ENCODE results near the gene RBPJ.
A peak's percentile ranks its signal among the peaks of the same experiment; 100 is the strongest.

The RBPJ gene

DNA sequence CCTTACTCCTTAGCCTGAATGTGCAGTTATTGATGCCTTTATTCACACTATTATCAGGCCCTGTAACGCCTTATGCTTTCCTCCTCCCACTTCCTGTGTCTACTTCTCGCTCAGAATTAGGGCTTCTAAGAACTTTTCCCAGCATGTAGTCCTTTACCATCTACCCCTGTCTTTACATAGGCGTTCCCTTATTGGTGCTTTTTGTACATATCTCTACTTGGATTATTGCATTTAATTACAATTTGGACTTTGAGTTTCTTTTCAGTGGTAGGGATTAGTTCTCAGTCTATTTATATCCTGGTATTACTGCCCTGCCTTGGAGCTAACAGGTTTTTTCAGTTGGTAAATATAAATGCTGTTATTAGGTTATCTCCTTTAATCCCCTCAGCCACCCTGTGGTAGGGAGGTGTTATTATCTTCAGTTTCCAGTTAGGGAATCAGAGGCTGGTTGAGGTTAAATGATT is 84.0 kb downstream of the RBPJ start:
- DNase-seq, result no peak
- in situ Hi-C loops (cut with MboI; ENCODE audit: low pct_unique_long_range_greater_than_20kb, low sequenced_read_pairs), result no loop called here

DNA sequence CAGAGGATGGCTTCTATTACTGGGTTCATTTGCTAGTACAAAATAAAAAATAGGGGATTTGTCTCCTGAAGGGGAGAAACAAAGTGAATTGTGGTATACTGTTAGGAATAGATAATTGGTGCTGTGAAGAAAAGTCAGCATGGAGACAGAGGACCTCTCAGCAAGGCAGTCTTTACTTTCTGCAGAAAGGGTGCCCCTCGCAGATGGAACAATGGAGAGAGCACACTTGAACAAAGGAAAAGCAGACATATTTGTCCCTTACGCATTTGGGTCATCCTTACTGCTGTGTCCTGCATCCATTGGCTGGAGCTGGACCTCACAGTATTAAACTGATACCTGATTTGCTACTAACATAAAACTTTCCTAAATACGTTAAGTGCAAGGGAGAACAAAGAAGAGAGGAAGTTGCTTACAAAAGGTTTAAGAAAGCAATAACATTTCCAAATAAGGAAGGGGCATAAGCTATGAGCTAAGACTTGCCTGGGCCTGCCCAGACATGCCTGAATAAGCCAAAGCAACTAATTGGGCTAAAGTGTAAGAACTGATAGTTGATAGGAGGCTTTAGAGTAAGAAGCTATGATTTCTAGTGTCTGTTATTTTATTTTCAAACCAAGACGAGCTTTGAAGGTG is 85.6 kb downstream of the RBPJ start:
- in situ Hi-C loops (cut with MboI; ENCODE audit: low pct_unique_long_range_greater_than_20kb, low sequenced_read_pairs), result no loop called here
- DNase-seq, result peak; percentile 53

DNA sequence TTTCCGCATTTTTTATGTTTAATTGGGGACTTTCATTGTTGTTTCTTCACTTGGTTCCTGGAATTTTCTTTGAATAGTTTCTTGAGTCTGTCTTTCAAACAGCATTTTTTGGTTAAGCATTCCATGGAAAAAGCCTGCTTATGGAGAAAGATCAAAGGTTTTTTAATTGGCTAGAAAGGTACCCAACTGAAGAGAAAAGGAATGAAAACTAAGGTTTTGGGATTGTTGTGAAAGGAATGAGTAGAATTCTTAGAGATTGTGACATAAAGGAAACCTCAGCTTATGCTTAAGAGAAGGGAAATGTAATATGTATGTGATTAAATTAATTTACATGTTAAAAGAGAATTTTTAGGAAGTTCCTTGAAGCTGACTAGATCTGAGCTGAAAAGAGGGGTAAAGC is 86.7 kb downstream of the RBPJ start:
- in situ Hi-C loops (cut with MboI; ENCODE audit: low pct_unique_long_range_greater_than_20kb, low sequenced_read_pairs), result no loop called here

DNA sequence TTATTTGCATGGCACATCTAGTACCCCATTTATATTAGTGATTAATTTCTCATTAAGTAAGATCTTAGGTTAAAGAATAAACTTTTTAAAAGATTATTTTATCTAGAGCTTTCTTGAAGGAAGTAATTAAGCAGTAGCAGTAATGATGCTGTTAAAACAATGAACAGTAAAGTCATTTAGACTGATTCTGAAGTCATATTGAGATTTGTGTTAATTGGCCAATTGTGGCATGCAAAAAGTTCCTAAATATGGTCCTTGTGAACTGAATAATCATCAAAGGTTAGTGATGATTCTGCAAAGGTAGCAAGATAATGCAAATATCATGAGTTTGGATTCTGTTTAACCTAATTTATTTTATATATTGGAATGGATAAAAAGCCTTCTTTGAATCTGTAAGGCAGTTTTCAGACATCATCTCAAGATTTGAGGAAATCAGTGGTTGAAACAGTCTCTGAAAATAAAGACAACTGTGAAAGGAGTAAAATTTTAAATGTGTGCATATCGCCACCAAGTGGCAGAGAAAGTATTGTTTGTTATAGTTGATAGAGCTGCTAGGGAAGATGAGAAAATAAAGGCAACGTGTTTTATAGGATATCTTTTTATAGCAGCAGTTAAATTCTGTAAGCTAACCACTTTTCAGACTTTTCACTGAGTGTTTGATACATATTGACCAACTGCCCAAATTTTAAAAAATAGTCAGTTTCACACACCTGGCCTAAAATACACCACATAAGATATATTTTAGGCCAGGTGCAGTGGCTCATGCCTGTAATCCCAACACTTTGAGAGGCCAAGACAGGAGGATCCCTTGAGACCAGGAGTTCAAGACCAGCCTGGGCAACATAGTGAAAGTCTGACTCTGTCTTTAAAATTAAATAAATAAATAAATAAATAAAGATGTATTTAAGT is 89.8 kb downstream of the RBPJ start:
- in situ Hi-C loops (cut with MboI; ENCODE audit: low pct_unique_long_range_greater_than_20kb, low sequenced_read_pairs), result no loop called here
- DNase-seq, result peak; percentile 88

More for the DNA sequence above, 86.7 kb downstream of the RBPJ start:
- DNase-seq, result no peak

DNA sequence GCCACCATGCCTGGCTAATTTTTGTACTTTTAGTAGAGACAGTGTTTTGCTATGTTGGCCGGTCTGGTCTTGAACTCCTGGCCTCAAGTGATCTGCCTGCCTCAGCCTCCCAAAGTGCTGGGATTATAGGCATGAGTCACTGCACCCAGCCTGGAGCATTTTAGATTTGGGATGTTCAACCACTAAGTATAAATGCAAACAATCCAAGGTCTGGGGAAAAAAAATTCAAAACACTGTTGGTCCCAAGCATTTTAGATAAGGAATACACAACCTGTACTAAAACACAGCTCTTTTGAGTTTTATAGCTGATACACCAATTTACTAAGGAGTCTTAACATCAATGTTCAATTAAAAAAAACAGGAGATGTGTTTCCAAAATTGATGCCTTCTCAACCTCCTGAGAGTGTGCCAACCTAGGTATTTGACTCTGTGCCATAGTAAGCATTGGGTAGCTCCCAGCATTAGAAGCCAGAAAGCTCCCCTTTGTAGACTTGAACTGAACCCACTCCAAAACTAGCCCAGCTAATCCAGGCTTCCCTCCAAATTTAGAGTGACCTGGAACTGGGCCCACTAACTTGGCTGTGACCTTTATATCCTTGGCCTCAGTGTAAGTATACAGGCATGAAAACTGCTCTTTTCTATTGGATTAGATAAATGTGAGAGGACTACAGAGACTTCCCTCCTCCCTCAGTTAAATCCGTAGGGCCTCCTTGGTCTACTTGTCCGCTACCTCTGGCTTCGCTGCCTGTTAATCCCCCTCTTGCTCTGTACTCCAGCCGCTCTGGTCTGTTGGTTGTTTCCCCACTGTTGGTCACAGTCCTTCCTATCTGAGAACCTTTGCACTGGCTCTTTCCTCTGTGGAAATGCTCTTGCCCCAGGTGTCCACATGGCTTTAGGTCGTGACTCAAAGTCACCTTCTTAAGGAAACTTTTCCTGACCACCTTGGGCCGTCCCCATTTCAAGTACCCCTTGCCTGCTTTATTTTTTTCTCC is 91.9 kb downstream of the RBPJ start:
- in situ Hi-C loops (cut with MboI; ENCODE audit: low pct_unique_long_range_greater_than_20kb, low sequenced_read_pairs), result no loop called here
- DNase-seq, result no peak

DNA sequence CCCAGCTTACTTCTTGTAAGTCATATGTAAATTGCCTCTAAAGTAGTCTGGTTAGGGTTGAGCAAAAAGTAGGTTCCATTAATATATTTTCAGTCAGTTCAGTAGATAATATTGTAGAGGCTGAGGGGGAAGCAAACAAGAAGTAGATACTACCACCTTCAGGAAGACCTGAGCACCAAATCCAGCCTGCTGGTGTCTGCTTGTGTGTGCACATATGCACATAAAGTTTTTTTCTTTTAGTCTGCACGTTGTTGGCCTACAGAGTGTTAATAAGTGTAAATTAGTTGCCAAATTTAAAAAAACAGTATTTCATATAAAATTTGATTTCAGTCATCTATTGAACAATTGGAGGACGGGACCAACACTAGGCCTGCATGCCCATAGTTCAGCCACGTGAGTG is 92.8 kb downstream of the RBPJ start:
- in situ Hi-C loops (cut with MboI; ENCODE audit: low pct_unique_long_range_greater_than_20kb, low sequenced_read_pairs), result no loop called here
- no peak for DNase-seq

DNA sequence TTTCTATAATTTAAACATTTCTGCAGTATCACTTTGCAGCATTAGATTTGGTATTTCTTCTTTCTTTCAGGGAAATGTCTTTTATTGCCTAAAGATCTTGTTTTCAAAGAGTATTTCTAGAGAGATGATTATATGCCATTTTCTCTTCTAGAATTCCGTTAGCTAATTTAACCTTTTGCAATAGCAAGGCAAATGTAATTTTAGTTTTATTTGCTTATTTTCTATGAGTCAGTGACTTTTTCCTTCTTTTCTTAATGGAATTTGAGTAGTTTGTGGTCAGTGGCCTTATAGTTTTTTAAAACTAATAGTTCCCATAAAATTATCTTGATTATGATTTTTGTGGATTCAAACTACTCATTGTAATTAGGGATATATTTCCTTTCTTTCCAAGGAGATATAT is 97.3 kb downstream of the RBPJ start:
- no peak for DNase-seq
- in situ Hi-C loops (cut with MboI; ENCODE audit: low pct_unique_long_range_greater_than_20kb, low sequenced_read_pairs), result no loop called here

DNA sequence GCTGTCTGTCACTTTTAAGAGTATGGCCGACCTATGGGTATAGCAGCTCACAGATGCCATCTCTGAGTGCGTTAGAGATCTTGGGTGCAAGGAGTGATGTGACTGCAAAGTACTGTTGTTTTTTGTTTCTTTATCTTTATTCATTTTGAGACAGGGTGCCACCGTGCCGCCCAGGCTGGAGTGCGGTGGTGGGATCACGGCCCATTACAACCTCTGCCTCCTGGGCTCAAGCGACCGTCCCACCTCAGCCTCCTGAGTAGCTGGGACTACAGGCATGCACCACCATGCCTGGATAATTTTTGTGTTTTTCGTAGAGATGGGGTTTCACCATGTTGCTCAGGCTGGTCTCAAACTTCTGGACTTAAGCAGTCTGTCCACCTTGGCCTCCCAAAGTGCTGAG is 98.0 kb downstream of the RBPJ start:
- no peak for DNase-seq
- in situ Hi-C loops (cut with MboI; ENCODE audit: low pct_unique_long_range_greater_than_20kb, low sequenced_read_pairs), result no loop called here

DNA sequence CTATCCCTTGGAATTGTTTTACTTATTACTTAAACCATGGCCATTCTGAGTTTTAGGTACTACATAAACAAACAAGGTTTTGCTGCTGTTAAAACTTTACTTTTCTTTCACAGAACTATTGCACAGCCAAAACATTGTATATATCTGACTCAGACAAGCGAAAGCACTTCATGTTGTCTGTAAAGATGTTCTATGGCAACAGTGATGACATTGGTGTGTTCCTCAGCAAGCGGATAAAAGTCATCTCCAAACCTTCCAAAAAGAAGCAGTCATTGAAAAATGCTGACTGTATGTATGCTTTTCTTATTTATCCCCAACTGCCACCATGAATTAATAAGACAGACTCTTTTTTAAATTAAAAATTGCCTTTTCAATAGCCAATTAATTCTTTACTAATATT is 99.6 kb downstream of the RBPJ start:
- in situ Hi-C loops (cut with MboI; ENCODE audit: low pct_unique_long_range_greater_than_20kb, low sequenced_read_pairs), result no loop called here
- DNase-seq, result no peak

DNA sequence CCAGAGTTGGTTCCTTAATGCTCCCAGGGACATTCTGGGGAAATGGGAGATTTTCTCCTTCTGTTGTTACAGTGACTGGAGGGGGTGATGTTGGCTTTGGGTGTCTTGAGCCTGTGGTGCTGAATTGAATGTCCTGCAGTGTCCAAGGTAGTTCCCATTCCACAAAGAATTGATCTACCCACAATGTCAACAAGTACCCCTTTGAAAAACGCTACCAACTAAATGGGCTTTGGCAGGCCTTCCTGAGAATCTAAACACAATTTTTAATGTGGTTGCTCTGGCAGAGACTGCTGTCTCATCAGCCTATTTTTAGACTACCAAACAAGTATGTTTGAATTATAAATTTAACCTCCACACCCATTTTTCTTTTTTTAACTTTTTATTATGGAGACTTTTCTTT is 100.1 kb downstream of the RBPJ start:
- in situ Hi-C loops (cut with MboI; ENCODE audit: low pct_unique_long_range_greater_than_20kb, low sequenced_read_pairs), result no loop called here
- DNase-seq, result no peak

DNA sequence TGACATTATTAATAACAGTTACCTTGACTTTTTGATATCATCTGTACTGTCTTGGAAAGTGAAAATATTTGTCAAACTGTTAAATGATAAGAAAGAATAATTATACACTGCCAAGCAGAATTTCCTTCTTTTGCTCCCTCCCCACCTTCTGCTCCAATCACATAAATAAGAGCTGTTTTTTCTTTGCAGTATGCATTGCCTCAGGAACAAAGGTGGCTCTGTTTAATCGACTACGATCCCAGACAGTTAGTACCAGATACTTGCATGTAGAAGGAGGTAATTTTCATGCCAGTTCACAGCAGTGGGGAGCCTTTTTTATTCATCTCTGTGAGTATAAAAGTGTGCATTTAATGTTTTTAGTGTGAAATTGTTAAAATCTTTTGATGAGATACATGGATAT is 103.3 kb downstream of the RBPJ start:
- DNase-seq, result no peak
- in situ Hi-C loops (cut with MboI; ENCODE audit: low pct_unique_long_range_greater_than_20kb, low sequenced_read_pairs), result no loop called here

DNA sequence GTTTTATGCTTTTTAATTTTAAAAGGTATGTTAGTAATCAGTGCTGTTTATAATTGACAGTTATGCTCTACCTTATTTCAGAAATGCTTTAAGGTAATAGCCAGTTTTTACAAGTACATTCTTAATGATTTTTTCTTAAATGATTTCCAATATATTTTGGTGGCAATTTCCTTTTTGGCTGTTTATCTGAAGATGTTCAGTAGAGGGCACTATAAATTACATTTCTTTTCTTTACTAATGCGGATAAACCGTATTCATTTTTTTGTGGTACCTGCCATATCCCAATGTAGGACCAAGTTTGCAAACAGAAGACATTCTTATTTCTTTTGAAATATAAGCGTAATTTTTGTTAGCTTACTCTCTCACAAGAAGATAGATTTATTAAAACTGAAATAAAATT is 104.0 kb downstream of the RBPJ start:
- in situ Hi-C loops (cut with MboI; ENCODE audit: low pct_unique_long_range_greater_than_20kb, low sequenced_read_pairs), result no loop called here
- no peak for DNase-seq

DNA sequence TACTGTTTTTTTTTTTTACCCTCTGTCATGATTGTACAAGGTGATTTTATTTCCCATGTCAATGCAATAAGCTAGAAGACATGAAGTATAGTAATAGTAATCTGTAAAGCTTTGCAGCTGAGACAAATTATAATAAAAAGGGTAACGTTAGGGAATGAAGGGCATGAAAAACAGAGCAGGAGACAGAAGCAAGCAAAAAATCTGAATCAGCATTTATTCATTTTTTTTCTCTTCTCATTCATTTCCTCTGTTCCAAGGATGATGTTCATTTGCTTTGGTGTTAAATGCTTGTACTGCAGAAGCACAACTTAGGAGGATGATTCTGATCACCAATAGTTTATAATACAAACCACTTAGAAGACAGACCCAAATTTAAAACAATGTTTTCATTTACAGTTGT is 105.1 kb downstream of the RBPJ start:
- no peak for DNase-seq
- in situ Hi-C loops (cut with MboI; ENCODE audit: low pct_unique_long_range_greater_than_20kb, low sequenced_read_pairs), result no loop called here

DNA sequence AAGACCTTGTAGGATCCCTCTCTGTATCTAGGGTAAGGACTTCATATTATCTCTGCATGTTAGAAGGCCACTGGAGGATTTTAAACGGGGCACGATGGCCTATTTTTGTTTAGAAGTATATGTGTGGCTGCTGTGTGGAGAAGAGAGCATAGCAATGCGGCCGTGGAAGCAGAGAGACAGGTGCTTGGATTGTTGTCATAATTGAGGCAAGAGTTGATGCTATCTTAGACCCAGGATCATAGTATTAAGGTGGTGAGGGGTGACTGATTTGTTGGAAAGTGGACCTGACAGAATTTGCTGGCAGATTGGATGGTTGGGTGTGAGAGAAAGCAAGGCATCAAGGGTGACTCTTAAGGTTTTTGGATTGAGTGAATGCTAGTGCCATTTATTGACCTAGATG is 106.1 kb downstream of the RBPJ start:
- DNase-seq, result no peak
- in situ Hi-C loops (cut with MboI; ENCODE audit: low pct_unique_long_range_greater_than_20kb, low sequenced_read_pairs), result no loop called here

DNA sequence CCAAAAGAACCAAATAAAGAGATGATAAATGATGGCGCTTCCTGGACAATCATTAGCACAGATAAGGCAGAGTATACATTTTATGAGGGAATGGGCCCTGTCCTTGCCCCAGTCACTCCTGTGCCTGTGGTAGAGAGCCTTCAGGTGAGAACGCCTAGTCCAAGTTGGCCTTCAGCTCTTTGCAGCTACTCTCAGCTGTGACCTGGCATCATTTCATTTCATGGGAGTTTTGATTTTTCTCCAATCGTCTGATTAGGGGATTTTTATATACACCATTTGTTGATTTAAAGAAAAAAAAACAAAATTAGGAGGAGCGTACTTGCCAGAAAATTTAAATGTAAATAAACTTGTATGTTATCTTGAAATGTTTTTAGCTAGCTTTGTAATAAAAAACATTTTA is 109.1 kb downstream of the RBPJ start:
- in situ Hi-C loops (cut with MboI; ENCODE audit: low pct_unique_long_range_greater_than_20kb, low sequenced_read_pairs), result no loop called here
- no peak for DNase-seq

DNA sequence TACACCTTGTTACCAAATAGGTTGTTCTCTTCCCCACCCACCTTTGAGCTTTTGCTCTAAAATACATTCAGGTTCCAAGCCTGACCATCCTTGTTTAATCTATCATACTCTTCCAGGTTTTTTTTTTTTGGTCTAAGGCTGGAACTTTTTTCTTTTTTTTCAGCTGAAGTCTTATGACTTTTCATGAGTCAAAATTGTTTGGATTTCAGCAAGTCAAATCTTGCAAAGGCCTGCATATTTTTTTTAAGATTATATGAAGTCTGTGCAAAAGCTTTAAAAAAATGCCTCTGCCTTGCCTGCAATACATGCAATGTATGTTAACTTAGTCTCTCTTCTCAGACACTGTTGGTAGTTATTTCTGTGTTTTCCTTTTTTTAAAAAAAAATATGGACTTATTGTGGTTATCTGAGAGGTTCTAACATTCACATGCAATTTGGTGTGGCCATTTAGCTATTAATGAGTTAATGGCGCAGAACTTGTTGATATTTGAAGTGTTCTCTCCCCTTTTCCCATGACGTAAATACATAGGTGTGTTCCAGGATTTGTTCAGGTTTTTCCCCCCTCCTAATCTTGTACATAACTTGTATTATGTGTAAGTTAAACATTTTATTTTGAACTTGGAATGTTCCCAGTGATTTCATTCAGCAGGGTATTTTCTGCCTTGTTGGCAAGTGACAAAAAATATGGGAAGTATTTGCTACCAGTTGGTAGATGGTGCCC is 110.8 kb downstream of the RBPJ start:
- in situ Hi-C loops (cut with MboI; ENCODE audit: low pct_unique_long_range_greater_than_20kb, low sequenced_read_pairs), result no loop called here
- DNase-seq, result no peak

DNA sequence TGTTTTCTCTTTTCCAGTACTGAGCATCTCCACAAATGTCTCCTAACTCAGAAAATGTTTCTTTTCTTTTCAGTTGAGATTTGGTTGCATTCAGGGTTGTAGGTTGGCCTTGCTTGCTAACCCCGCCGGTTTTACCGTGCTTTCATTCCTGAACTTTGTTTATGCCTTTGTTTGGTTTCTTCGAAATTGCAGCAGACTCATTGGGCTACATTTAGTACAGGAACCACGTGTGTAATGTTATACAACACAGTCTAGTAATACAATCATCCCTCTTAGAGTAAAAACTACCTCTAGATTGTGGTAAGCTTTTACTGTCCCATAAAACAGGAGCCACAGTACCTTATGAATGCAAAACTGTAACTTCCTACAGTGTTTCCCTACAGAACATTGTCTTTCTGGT is 111.6 kb downstream of the RBPJ start:
- DNase-seq, result no peak
- in situ Hi-C loops (cut with MboI; ENCODE audit: low pct_unique_long_range_greater_than_20kb, low sequenced_read_pairs), result no loop called here

DNA sequence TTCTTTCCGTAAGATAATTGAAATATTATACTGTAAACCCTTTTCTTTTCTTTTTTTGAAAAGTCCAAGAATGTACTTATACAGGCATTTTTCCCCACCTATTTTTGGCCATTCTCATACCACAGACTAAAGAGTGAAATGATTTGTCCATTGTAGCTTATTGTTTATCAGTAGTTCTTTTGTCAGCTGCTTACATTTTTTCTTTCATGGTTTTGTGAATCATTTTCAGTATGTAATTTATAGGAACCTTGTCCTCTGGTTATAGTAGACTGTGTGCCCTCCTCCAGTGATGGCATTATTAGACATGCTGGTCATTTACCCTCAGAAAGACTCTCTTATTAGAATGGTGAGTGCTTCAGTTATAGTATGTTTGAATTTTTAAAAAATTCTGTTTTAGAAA is 112.7 kb downstream of the RBPJ start:
- in situ Hi-C loops (cut with MboI; ENCODE audit: low pct_unique_long_range_greater_than_20kb, low sequenced_read_pairs), result no loop called here

DNA sequence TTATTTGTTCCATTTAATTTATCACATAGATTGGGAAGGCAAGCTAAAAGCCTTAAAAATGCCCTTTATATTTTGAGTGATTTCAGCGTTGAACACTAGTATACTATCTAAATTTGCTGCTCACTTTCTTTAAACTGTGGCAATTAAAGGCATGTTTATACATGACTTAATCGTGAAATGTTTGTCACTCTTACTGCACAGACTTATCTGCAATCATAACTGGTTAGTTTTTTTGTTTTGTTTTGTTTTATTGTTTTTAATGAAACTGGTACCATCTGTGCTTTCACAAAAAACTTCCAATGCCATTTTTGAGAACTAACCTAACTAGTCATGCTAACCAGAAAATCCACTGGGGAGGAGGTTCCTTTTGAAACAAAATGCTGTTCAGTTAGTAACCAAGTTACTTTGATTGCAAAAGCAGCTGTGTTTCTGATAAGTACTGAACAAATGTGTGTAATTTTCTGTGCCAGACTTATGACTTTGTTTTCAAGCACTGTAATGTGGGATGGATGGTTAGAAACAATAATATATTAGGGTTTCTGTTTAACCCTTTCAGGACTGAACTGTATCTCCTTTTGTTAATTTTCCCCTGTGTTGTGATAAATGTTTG is 113.3 kb downstream of the RBPJ start:
- in situ Hi-C loops (cut with MboI; ENCODE audit: low pct_unique_long_range_greater_than_20kb, low sequenced_read_pairs), result no loop called here
- no peak for DNase-seq

More for the DNA sequence above, 112.7 kb downstream of the RBPJ start:
- DNase-seq, result no peak

All from KBM-7 (cell line).